H7 (cell line): ENCODE results near the gene ZNF91. TPM values are rescaled to one million over a fixed set of nuclear protein-coding genes. Genes with fewer than 3 reads are reported as not detected.
"Not testable (repeated sequence)": the region's sequence is repeated elsewhere in the genome, so short reads cannot be mapped to it uniquely, and the experiment has no call there.

Experiments
- DNase-seq: peaks from one replicate; pipeline ENCODE4 v3.0.0; 2012
- H3K27me3 ChIP-seq: 2 replicates; pipeline ENCODE4 v1.6.0; 2011; ENCODE audit warnings: mild to moderate bottlenecking, low read length; ENCODE audit not compliant: control insufficient read depth, insufficient read depth
- H3K36me3 ChIP-seq: replicated peaks from 2 replicates; pipeline ENCODE4 v1.5.1; 2011; ENCODE audit warnings: low read length; ENCODE audit not compliant: control insufficient read depth, insufficient read depth
- H3K4me3 ChIP-seq: 2 replicates; pipeline ENCODE4 v1.5.1; 2011; ENCODE audit warnings: low read depth, mild to moderate bottlenecking, control low read depth, low read length, moderate library complexity; ENCODE audit not compliant: insufficient read depth
- total RNA-seq: library from RNA; depleted of rRNA; stranded (reverse); fragments of >200 nt; shearing (Covaris generic); gene quantifications from 2 replicates; pipeline ENCODE4 v1.2.3, GENCODE V29; 2014

ZNF91 gene
- total RNA-seq, 1 experiment from 2014 or later, result 18.2 TPM

GRCh38 chr19:23406091-23406490 lies 10.8 kb upstream of the ZNF91 start:
- H3K4me3 ChIP-seq, result no peak overlapping the region
- no peaks in the 10 kb centered on the region for H3K27me3 ChIP-seq
- H3K36me3 ChIP-seq, result peaks cover 17% of the 10 kb centered on the region
- DNase-seq, result no peak

GRCh38 chr19:23404676-23405075 lies 9.4 kb upstream of the ZNF91 start:
- Histone ChIP-seq H3K4me3 (no peak overlapping the region), H3K27me3 (no peaks in the 10 kb centered on the region), H3K36me3 (peaks cover 24% of the 10 kb centered on the region)
- DNase-seq, result no peak

GRCh38 chr19:23403581-23404324 lies 8.5 kb upstream of the ZNF91 start:
- H3K27me3 ChIP-seq, result no peaks in the 10 kb centered on the region
- H3K4me3 ChIP-seq, result no peak overlapping the region
- H3K36me3 ChIP-seq, result peaks cover 25% of the 10 kb centered on the region
- peak; percentile 23 for DNase-seq

GRCh38 chr19:23403052-23403451 lies 7.8 kb upstream of the ZNF91 start:
- peaks cover 25% of the 10 kb centered on the region for H3K36me3 ChIP-seq
- no peak for DNase-seq
- H3K4me3 ChIP-seq, result no peak overlapping the region
- no peaks in the 10 kb centered on the region for H3K27me3 ChIP-seq

GRCh38 chr19:23402388-23402787 lies 7.1 kb upstream of the ZNF91 start:
- DNase-seq, result no peak

GRCh38 chr19:23401086-23401610 lies 5.9 kb upstream of the ZNF91 start:
- H3K27me3 ChIP-seq, result no peaks in the 10 kb centered on the region
- H3K36me3 ChIP-seq, result peaks cover 22% of the 10 kb centered on the region
- no peak overlapping the region for H3K4me3 ChIP-seq
- no peak for DNase-seq

More at GRCh38 chr19:23402388-23402787, 7.1 kb upstream of the ZNF91 start:
- Histone ChIP-seq H3K36me3 (peaks cover 22% of the 10 kb centered on the region), H3K27me3 (no peaks in the 10 kb centered on the region), H3K4me3 (no peak overlapping the region)

GRCh38 chr19:23399443-23399842 lies 4.2 kb upstream of the ZNF91 start:
- no peak for DNase-seq
- H3K4me3 ChIP-seq, result no peak overlapping the region
- no peaks in the 10 kb centered on the region for H3K27me3 ChIP-seq
- peaks cover 22% of the 10 kb centered on the region for H3K36me3 ChIP-seq

GRCh38 chr19:23395722-23396117 lies 449 bp upstream of the ZNF91 start:
- H3K4me3 ChIP-seq, H3K36me3 ChIP-seq, H3K27me3 ChIP-seq, DNase-seq: not testable (repeated sequence)

- peak overlapping the region; percentile 99 for H3K4me3 ChIP-seq
- H3K27me3 ChIP-seq, result no peaks in the 10 kb centered on the region
- no peak for DNase-seq
- H3K36me3 ChIP-seq, result peaks cover 1% of the 10 kb centered on the region
Observed at GRCh38 chr19:23394511-23394910, 760 bp downstream of the ZNF91 start.

GRCh38 chr19:23393121-23393520 lies 2.1 kb downstream of the ZNF91 start:
- Histone ChIP-seq H3K4me3 (no peak overlapping the region), H3K27me3 (no peaks in the 10 kb centered on the region)

GRCh38 chr19:23391236-23391635 lies 4.0 kb downstream of the ZNF91 start:
- Histone ChIP-seq H3K36me3 (peaks cover 2% of the 10 kb centered on the region; the same call in 1 of the 2 replicates), H3K27me3 (no peaks in the 10 kb centered on the region), H3K4me3 (no peak overlapping the region)
- no peak for DNase-seq

More at GRCh38 chr19:23393121-23393520, 2.1 kb downstream of the ZNF91 start:
- DNase-seq, result no peak
- H3K36me3 ChIP-seq, result peaks cover 2% of the 10 kb centered on the region; the same call in 1 of the 2 replicates

GRCh38 chr19:23385404-23385803 lies 9.9 kb downstream of the ZNF91 start:
- Histone ChIP-seq H3K27me3 (no peaks in the 10 kb centered on the region), H3K4me3 (no peak overlapping the region), H3K36me3 (peaks cover 2% of the 10 kb centered on the region)
- no peak for DNase-seq

- peak; percentile 6 for DNase-seq
Observed at GRCh38 chr19:23384858-23385257, 10.4 kb downstream of the ZNF91 start.

GRCh38 chr19:23384166-23384565 lies 11.1 kb downstream of the ZNF91 start:
- no peaks in the 10 kb centered on the region; the same call in none of the 2 replicates for H3K36me3 ChIP-seq
- no peak for DNase-seq
- no peak overlapping the region for H3K4me3 ChIP-seq
- H3K27me3 ChIP-seq, result no peaks in the 10 kb centered on the region

More at GRCh38 chr19:23384858-23385257, 10.4 kb downstream of the ZNF91 start:
- H3K4me3 ChIP-seq, result no peak overlapping the region
- H3K27me3 ChIP-seq, result no peaks in the 10 kb centered on the region
- peaks cover 2% of the 10 kb centered on the region for H3K36me3 ChIP-seq

GRCh38 chr19:23382955-23383354 lies 12.3 kb downstream of the ZNF91 start:
- DNase-seq, result no peak
- H3K27me3 ChIP-seq, result no peaks in the 10 kb centered on the region
- no peaks in the 10 kb centered on the region; the same call in none of the 2 replicates for H3K36me3 ChIP-seq
- no peak overlapping the region for H3K4me3 ChIP-seq
